NCI-H446 (cell line): ENCODE measurements around the gene PHACTR2.
"Not testable (repeated sequence)": the region's sequence is repeated elsewhere in the genome, so short reads cannot be mapped to it uniquely, and the experiment has no call there.

Experiments used
- DNase-seq, 2 experiments: peaks; one replicate each; lab custom pipeline; 2025; lab: John Stamatoyannopoulos, UW

The PHACTR2 gene

DNA sequence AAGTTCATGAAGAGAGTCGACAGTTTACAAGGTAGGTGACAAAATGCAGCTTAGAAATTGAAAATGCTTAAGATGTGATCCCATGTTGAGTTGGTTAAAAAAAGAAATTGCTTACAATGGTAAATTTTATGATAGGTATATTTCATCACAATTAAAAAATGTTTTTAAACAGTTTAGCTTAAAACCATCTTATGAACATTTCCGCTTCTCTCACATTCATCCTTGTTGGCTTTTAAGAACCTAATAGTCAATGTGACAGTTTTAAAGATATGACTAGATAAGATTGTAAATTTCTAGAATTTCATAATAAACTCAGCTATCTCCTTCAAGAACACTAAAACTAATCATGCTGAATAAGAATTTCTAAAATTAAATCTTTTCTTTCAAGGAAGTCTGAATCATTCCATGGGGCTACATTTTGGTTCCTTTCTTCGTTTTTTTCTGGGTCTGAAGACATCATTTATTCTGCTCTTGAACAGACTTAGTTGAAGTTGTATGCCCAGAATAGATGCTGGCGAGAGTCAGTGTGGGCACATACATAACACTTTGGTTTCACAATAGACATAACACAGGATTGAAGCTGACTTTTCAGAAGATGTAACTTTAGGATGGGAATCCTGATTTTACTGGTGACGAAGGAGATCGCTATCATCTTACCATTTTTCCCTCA lies 129.5 kb downstream of the PHACTR2 start:
- DNase-seq: no peak

- DNase-seq: no peak
Observed at GRCh38 chr6:143810745-143811144, 133.0 kb downstream of the PHACTR2 start.

DNA sequence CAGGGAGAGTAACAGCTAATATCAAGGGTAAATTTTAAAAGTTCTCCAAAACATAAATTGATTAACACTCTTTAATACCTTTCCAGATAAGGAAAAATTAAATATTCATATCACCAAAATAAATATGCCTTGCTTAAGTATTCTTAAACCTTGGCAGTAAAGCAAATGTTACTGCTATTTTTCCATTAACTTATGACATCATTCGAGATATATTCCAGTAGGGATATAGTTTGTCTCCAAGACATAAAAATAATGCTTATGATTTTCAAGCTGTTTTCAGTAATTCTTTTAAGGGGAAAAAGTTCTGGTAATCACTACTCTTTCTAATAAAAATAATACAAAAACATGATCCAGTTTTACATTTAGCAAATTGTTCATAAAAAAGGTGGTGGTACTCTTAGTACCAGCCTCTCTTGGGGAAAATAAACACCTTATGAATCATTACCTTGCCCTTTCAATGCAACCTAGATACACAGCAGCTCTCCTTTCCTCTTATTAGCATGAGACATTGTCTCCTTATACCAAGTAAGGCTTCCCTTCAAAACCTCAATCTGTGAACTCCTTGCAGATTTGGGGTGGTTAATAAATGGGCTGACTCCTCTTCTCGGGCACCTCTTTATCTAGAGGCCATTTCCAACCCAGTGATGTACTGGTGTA lies 133.9 kb downstream of the PHACTR2 start:
- DNase-seq: no peak

DNA sequence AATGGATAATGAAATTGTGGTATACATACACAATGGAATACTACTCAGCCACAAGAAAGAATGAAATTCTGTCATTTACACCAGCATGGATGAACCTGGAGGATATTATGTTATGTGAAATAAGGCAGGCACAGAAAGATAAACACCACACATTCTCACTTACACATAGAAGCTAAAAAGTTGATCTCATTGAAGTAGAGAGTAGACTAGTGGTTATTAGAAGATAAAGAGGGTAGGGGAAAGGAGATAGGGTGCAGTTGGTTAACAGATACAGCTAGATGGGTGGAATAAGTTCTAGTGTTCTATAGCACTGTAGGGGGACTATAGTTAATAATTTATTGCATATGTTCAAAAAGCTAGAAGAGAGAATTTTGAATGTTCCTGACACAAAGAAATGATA lies 139.9 kb downstream of the PHACTR2 start:
- DNase-seq: no peak

GRCh38 chr6:143821359-143821758 lies 143.6 kb downstream of the PHACTR2 start:
- no peak for DNase-seq

DNA sequence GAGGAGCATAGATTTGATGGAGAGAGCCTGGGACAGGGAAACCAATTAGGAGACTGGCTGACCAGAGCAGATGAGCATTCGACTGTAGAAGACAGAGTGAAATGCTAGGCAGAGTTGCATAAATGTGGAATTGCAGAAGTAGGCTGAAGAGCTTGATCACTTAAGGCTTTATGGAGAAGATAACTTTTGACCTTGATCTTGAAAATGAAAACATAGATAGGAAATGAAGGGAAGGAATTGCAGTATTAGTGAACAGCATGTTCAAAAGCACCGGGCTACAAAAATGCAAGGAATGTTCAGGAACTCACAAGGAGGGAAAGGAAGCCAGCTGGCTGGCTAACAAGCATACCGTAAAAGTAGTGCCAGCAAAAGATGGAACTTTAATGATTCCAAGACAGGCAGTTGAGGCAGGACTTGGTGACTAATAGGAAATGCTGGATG lies 144.8 kb downstream of the PHACTR2 start:
- DNase-seq: no peak

DNA sequence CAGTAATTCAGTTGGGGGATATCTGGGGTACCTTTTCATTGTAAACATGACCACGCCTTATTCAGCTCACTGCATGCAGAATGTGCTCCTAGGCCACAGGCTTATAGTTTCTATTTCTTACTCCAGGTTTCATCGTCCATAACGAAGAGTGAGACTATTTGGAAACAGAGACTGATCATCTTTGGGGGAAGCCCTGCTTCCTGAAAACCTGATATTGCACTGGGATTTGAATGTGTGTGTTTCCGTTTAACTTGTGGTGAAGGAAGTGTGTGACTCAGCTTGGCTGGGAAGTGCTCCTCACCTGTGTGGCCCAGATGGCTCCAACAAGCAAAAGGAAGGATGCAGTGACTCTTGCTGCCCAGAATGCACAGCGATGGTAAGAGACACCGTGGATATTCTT lies 145.8 kb downstream of the PHACTR2 start:
- DNase-seq: no peak

- DNase-seq: no peak
Observed at GRCh38 chr6:143828572-143828971, 150.8 kb downstream of the PHACTR2 start.

- no peak for DNase-seq
Observed at GRCh38 chr6:143836150-143836549, 158.4 kb downstream of the PHACTR2 start.

- DNase-seq: no peak
Observed at GRCh38 chr6:143838395-143838794, 160.6 kb downstream of the PHACTR2 start.

DNA sequence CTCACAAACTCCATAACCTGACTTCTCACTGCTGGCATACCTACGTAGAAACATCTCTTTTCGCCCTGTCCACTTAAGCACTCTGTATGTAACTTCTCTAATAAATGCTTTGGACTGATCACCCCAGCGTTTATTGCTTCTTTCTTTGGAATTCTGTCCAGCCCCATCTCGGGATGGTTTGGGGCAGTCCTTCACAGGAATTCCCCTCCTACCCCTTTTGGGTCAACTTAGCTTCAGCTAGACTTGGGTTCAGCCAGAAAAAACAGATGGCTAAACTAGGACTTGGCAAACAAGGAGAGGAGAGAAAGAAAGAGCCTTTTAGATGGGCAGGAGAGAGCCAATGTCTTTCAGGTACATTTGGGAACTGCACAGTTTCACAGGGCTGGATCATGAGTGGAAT lies 161.4 kb downstream of the PHACTR2 start:
- DNase-seq: peak in 1 of 2 experiments; percentile 9

DNA sequence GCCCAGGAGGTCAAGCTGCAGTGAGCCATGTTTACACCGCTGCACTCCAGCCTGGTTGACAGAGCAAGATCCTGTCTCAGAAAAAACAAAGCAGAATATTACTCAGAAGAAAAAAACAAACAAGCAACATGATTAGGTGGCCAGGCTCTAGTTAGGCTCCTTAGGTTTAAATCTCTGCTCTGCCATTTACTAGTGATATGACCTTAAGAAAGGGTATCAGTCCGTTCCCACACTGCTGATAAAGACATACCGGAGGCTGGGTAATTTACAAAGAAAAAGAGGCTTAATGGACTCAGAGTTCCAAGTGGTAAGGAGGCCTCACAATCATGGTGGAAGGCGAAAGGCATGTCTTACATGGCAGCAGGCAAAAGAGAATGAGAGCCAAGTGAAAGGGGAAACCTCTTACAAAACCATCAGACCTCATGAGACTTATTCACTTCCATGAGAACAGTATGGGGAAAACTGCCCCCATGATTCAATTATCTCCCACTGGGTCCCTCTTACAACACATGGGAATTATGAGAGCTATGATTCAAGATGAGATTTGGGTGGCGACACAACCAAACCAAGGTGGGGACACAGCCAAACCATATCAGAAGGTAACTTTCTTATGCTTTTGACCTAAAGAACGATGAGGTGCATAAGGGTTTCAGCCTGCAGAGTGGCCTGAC lies 163.0 kb downstream of the PHACTR2 start:
- no peak for DNase-seq

- DNase-seq: no peak
Observed at GRCh38 chr6:143842461-143842901, 164.7 kb downstream of the PHACTR2 start.

- peak; percentile 79 to 94 for DNase-seq
Observed at GRCh38 chr6:143842902-143843676, 165.3 kb downstream of the PHACTR2 start, which contains the start of gene LTV1. Gene LTV1 (plus strand): TSS chr6:143843338. CDS start chr6:143843478, 140 bp downstream.

DNA sequence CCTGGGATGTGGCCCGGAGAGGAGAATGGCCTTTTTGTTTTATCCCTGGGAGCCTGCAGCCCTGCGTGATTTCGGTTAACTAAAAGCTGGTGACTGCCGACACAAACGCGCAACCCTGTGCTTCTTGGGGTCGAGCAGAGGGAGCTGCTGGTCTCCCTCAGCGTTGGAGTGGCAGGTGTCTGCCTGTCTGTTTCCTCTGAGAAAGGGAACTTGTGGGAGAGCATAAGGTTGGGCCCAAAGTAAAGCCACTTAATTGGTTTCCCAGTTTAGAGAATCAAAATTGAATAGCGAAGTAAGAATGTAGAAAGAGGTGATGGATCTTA lies 165.9 kb downstream of the PHACTR2 start:
- DNase-seq: no peak

GRCh38 chr6:143844006-143844405 lies 166.2 kb downstream of the PHACTR2 start:
- DNase-seq: no peak

DNA sequence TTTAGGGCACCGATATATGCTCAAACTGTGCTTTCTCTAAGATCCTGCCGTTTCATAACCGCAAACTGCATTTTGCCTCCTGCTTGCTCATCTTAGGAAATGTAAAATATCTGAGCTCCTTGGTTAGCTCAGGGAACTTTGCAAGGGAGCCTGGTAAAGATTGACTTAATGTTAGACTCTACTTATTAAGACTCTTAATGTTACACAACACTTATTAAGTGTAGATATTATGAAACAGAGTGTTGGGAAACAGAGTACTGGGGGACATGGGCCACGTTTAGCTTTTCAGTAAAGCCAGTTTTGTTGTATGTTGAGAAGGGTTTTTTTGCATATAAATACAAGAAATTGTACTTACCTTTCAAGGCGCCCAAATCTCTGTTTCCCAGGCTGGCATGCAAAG lies 167.3 kb downstream of the PHACTR2 start:
- DNase-seq: no peak

DNA sequence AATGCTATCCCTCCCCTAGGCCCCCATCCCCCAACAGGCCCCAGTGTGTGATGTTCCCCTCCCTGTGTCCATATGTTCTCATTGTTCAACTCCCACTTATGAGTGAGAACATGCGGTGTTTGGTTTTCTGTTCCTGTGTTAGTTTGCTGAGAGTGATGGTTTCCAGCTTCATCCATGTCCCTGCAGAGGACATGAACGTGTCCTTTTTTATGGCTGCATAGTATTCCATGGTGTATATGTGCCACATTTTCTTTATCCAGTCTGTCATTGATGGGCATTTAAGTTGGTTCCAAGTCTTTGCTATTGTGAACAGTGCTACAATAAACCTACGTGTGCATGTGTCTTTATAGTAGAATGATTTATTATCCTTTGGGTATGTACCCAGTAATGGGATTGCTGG lies 173.9 kb downstream of the PHACTR2 start:
- DNase-seq: not testable (repeated sequence)

- DNase-seq: not testable (repeated sequence)
Observed at GRCh38 chr6:143855057-143855456, 177.3 kb downstream of the PHACTR2 start.

- DNase-seq: not testable (repeated sequence)
Observed at GRCh38 chr6:143856762-143857161, 179.0 kb downstream of the PHACTR2 start.

DNA sequence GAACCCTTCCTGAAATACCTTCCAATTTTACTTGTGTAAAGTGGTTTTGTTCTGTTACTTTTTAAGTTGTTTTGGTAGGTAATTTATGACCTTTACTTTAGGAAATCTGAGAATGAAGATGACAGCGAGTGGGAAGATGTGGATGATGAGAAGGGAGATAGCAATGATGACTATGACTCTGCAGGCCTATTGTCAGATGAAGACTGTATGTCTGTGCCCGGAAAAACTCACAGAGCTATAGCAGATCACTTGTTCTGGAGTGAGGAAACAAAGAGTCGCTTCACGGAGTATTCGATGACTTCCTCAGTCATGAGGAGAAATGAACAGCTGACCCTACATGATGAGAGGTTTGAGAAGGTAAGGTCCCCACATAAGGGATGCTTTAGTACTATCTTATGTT lies 179.9 kb downstream of the PHACTR2 start:
- no peak for DNase-seq

GRCh38 chr6:143859891-143860660 lies 182.3 kb downstream of the PHACTR2 start:
- DNase-seq: no peak
